CD4-positive, alpha-beta T cell treated with Interleukin-1 beta for 1 hour (primary cell): ENCODE data around the gene TCL1A.
"Not testable (repeated sequence)": the region's sequence is repeated elsewhere in the genome, so short reads cannot be mapped to it uniquely, and the experiment has no call there.

Source experiments
- DNase-seq, 2 donors: peaks; one replicate each; pipeline ENCODE4 v3.0.0-alpha.2; 2020 to 2022

The TCL1A gene

GRCh38 chr14:95713596-95714371 is at the start of gene TCL1A:
Gene TCL1A (minus strand): TSS chr14:95714125. CDS start chr14:95714066, 59 bp downstream.
- peak in 1 of 2 donors; percentile 66 for DNase-seq

GRCh38 chr14:95763032-95763431 is 49.1 kb upstream of the TCL1A start:
- not testable (repeated sequence) for DNase-seq

GRCh38 chr14:95761436-95761835 is 47.5 kb upstream of the TCL1A start:
- no peak for DNase-seq

GRCh38 chr14:95760596-95760995 is 46.7 kb upstream of the TCL1A start:
- no peak for DNase-seq

GRCh38 chr14:95759941-95760340 is 46.0 kb upstream of the TCL1A start:
- no peak for DNase-seq

GRCh38 chr14:95758331-95758730 is 44.4 kb upstream of the TCL1A start:
- no peak for DNase-seq

GRCh38 chr14:95756751-95757150 is 42.8 kb upstream of the TCL1A start:
- no peak for DNase-seq

GRCh38 chr14:95756127-95756526 is 42.2 kb upstream of the TCL1A start:
- DNase-seq = no peak

GRCh38 chr14:95741781-95742180 is 27.9 kb upstream of the TCL1A start:
- no peak for DNase-seq

- DNase-seq = no peak
Observed at GRCh38 chr14:95741038-95741490, 27.1 kb upstream of the TCL1A start.

- DNase-seq = no peak
Observed at GRCh38 chr14:95739356-95739755, 25.4 kb upstream of the TCL1A start.

GRCh38 chr14:95733212-95733611 is 19.3 kb upstream of the TCL1A start:
- DNase-seq = no peak

GRCh38 chr14:95730126-95730525 is 16.2 kb upstream of the TCL1A start:
- DNase-seq = no peak

GRCh38 chr14:95729402-95730028 is 15.6 kb upstream of the TCL1A start:
- not testable (repeated sequence) for DNase-seq

GRCh38 chr14:95727056-95727700 is 13.3 kb upstream of the TCL1A start:
- no peak for DNase-seq

GRCh38 chr14:95725685-95726336 is 11.9 kb upstream of the TCL1A start:
- peak in 1 of 2 donors; percentile 53 for DNase-seq

- DNase-seq = no peak
Observed at GRCh38 chr14:95722525-95723190, 8.7 kb upstream of the TCL1A start.

- DNase-seq = no peak
Observed at GRCh38 chr14:95712398-95712797, 1.5 kb downstream of the TCL1A start.

GRCh38 chr14:95711476-95712176 is 2.3 kb downstream of the TCL1A start:
- DNase-seq = no peak

- DNase-seq = no peak
Observed at GRCh38 chr14:95710106-95710505, 3.8 kb downstream of the TCL1A start.

GRCh38 chr14:95707327-95707726 is 6.6 kb downstream of the TCL1A start:
- no peak for DNase-seq

GRCh38 chr14:95705518-95705917 is 8.4 kb downstream of the TCL1A start:
- DNase-seq = no peak
